Measurements from ENCODE around the gene PARD6B. TPM values are rescaled to one million over a fixed set of nuclear protein-coding genes. Genes with fewer than 3 reads are reported as not detected.

Gene PARD6B
- polyA plus RNA-seq, 1 donor from 2014 or later = 5.9 TPM

DNA sequence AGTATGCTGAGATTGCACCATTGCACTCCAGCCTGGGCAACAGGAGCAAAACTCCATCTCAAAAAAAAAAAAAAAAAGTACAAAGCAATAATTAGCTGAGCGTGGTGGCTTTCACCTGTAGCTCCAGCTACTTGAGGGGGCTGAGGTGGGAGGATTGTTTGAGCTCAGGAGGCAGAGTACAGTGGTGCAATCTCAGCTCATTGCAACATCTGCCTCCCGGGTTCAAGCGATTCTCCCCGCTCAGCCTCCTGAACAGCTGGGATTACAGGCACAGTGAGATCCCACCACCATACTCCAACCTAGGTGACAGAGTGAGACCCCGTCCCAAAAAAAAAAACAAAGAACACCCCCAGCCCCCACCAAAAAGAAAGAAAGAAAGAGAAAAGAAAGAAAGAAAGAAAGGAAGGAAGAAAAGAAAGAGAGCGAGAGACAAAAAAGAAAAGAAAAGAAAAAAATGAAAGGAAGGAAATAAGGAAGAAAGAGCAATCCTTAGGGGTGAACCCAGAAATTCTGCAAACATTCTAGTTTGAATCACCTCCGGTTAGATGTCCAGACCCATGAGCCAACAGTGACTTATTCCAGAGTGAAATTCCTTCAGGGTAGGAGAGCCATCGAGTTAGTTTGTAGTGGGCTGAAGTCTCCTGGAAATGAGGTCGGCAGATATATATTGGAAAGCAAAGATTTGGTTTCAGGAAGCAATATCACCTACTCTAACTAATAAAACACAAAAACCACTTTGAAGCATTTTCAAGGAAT is 36.8 kb upstream of the PARD6B start:
- Histone ChIP-seq H2AFZ (ENCODE audit: low read depth, low read length) (no peak overlapping the region), H3F3A (ENCODE audit: insufficient read depth, low read length, poor library complexity, severe bottlenecking) (no peaks in the 10 kb centered on the region), H3K27ac (ENCODE audit: low read length) (no peak overlapping the region), H3K27me3 (ENCODE audit: insufficient read depth, low read depth, low read length) (peaks cover 10% of the 10 kb centered on the region), H4K20me1 (ENCODE audit: insufficient read depth) (no peaks in the 10 kb centered on the region), H3K9ac (ENCODE audit: low read length) (no peak overlapping the region), H3K4me3 (ENCODE audit: low read length) (no peak overlapping the region), H3K36me3 (ENCODE audit: insufficient read depth, low read length) (no peaks in the 10 kb centered on the region), H3K9me3 (ENCODE audit: low read length) (no peaks in the 10 kb centered on the region), H3K79me2 (replicated peaks; ENCODE audit: insufficient read depth, low read length) (no peaks in the 10 kb centered on the region), H3K4me2 (ENCODE audit: low read length) (no peak overlapping the region), H3K9me2 (ENCODE audit: insufficient read depth, low read length) (no peaks in the 10 kb centered on the region)
- TF ChIP-seq CTCF (IDR thresholded peaks at IDR 0.05; ENCODE audit: poor library complexity, severe bottlenecking) (no peak), EP300 (conservative IDR thresholded peaks at IDR 0.05; ENCODE audit: poor library complexity, severe bottlenecking) (no peak), POLR2AphosphoS5 (IDR thresholded peaks at IDR 0.05) (no peak), EZH2 (IDR thresholded peaks at IDR 0.05; ENCODE audit: borderline replicate concordance, insufficient read depth, low read length, poor library complexity, severe bottlenecking) (no peak), RAD21 (conservative IDR thresholded peaks at IDR 0.05) (no peak), MXI1 (conservative IDR thresholded peaks at IDR 0.05; ENCODE audit: poor library complexity, severe bottlenecking) (no peak), SMC3 (conservative IDR thresholded peaks at IDR 0.05; ENCODE audit: poor library complexity) (no peak), TAF1 (IDR thresholded peaks at IDR 0.05; ENCODE audit: low read depth) (no peak), REST (IDR thresholded peaks at IDR 0.05; ENCODE audit: borderline replicate concordance) (no peak)

DNA sequence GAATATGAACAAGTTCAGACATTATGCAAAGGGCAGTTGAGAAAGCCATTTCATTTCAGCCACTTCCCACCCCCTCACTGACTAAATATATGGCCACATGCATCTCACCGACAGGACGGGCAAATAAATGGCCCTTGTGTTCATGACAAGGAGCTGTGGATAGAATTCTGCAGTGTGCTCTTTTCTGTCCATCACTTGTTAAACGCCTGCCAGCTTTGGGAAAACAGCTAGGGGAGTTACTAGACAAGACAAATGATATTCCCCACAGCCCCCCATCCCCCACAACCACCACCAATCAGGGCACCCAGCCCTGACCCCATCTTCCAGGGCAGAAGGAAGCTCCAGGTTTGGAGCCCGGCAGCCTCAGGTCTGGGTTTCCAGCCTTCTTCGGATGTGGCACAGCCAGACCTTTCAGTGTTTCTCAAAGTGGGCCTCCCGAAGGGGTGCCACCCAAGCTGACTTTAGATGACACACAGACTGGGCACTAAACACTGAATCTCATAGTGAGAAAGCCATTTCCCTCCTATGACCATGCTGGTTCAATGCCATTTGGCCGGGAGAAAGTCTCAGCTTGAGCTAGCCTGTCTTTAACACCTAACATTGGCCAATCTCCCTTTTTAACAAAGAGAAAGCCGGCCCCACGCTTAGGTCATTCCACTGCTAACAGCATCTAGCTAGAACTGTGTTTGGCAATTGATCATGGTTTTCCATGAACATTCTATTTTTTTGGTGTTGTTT is 36.1 kb upstream of the PARD6B start:
- TF ChIP-seq REST (IDR thresholded peaks at IDR 0.05; ENCODE audit: borderline replicate concordance) (no peak), EP300 (conservative IDR thresholded peaks at IDR 0.05; ENCODE audit: poor library complexity, severe bottlenecking) (no peak), EZH2 (IDR thresholded peaks at IDR 0.05; ENCODE audit: borderline replicate concordance, insufficient read depth, low read length, poor library complexity, severe bottlenecking) (no peak), RAD21 (conservative IDR thresholded peaks at IDR 0.05) (no peak), TAF1 (IDR thresholded peaks at IDR 0.05; ENCODE audit: low read depth) (no peak), SMC3 (conservative IDR thresholded peaks at IDR 0.05; ENCODE audit: poor library complexity) (no peak), MXI1 (conservative IDR thresholded peaks at IDR 0.05; ENCODE audit: poor library complexity, severe bottlenecking) (no peak), CTCF (IDR thresholded peaks at IDR 0.05; ENCODE audit: poor library complexity, severe bottlenecking) (no peak), POLR2AphosphoS5 (IDR thresholded peaks at IDR 0.05) (no peak)
- no peak overlapping the region for H3K9ac ChIP-seq (ENCODE audit: low read length)
- H3K9me3 ChIP-seq (ENCODE audit: low read length) = no peaks in the 10 kb centered on the region
- H3K9me2 ChIP-seq (ENCODE audit: insufficient read depth, low read length) = no peaks in the 10 kb centered on the region
- no peaks in the 10 kb centered on the region for H3F3A ChIP-seq (ENCODE audit: insufficient read depth, low read length, poor library complexity, severe bottlenecking)
- H4K20me1 ChIP-seq (ENCODE audit: insufficient read depth) = no peaks in the 10 kb centered on the region
- no peak overlapping the region for H3K4me2 ChIP-seq (ENCODE audit: low read length)
- no peaks in the 10 kb centered on the region for H3K36me3 ChIP-seq (ENCODE audit: insufficient read depth, low read length)
- no peaks in the 10 kb centered on the region for H3K79me2 ChIP-seq (replicated peaks; ENCODE audit: insufficient read depth, low read length)
- H3K4me3 ChIP-seq (ENCODE audit: low read length) = no peak overlapping the region
- H3K27ac ChIP-seq (ENCODE audit: low read length) = no peak overlapping the region
- no peak overlapping the region for H2AFZ ChIP-seq (ENCODE audit: low read depth, low read length)
- H3K27me3 ChIP-seq (ENCODE audit: insufficient read depth, low read depth, low read length) = peaks cover 10% of the 10 kb centered on the region

Data from neural cell (in vitro differentiated cells).